Calu3 (cell line): Measurements from ENCODE around the gene MACROD1. TPM values are rescaled to one million over a fixed set of nuclear protein-coding genes. Genes with fewer than 3 reads are reported as not detected.

Source experiments
- BruUV-seq: library from RNA; stranded (reverse); fragments of 400-500 nt; replicated peaks from 2 replicates; lab custom pipeline; 2021; lab: Mats Ljungman, UMichigan
- CTCF ChIA-PET: fragments of 300-600 bp; sonication (Branson Sonifier 250); formaldehyde crosslinking; loops from one replicate; lab custom pipeline; 2022; ENCODE audit warnings: antibody characterized with exemption; lab: Charles Lee
- DNase-seq: peaks from one replicate; pipeline ENCODE4 v3.0.0; 2022
- H3K27ac Mint-ChIP-seq: one replicate; pipeline ENCODE4 v1.8.0; 2022; ENCODE audit warnings: mixed read lengths; ENCODE audit not compliant: unreplicated experiment
- H3K27me3 Mint-ChIP-seq: one replicate; pipeline ENCODE4 v1.8.0; 2022; ENCODE audit warnings: mixed read lengths; ENCODE audit not compliant: unreplicated experiment
- H3K36me3 Mint-ChIP-seq: one replicate; pipeline ENCODE4 v1.8.0; 2022; ENCODE audit warnings: mild to moderate bottlenecking, moderate library complexity, mixed read lengths; ENCODE audit not compliant: insufficient read depth, unreplicated experiment
- H3K4me1 Mint-ChIP-seq: one replicate; pipeline ENCODE4 v1.8.0; 2022; ENCODE audit warnings: mild to moderate bottlenecking, low read depth, mixed read lengths; ENCODE audit not compliant: unreplicated experiment
- H3K4me3 Mint-ChIP-seq: one replicate; pipeline ENCODE4 v1.8.0; 2022; ENCODE audit warnings: mild to moderate bottlenecking, low read depth, moderate library complexity, mixed read lengths; ENCODE audit not compliant: unreplicated experiment
- H3K9me3 Mint-ChIP-seq: one replicate; pipeline ENCODE4 v1.8.0; 2022; ENCODE audit warnings: low read depth, mixed read lengths; ENCODE audit not compliant: unreplicated experiment
- intact Hi-C: fragments of 100-400 bp; cut with micrococcal nuclease; formaldehyde crosslinking; loops from one replicate; pipeline ENCODE4 v1.10.0; 2022; ENCODE audit not compliant: unreplicated experiment
- total RNA-seq: library from RNA; stranded (reverse); gene quantifications from 2 replicates; pipeline ENCODE4 v1.2.3, GENCODE V29; 2022
- TF ChIP-seq, protein P1 (sequence below): fragments of 200-600 bp; IDR thresholded peaks from one replicate; pipeline ENCODE4 v1.8.0; 2022; ENCODE audit warnings: antibody characterized with exemption; ENCODE audit not compliant: unreplicated experiment

Gene MACROD1
- total RNA-seq, 1 experiment from 2014 or later = 35.7 TPM

GRCh38 chr11:63986932-63987513 lies 178.9 kb downstream of the MACROD1 start:
- peak overlapping the region; percentile 76 for H3K4me3 Mint-ChIP-seq
- TSS peak; percentile 84 for BruUV-seq
- CTCF ChIA-PET = interaction anchor here (1.5 kb wide), 1 partner anchor 15 kb away, joined by 3 read pairs; no protein-coding TSS in a partner anchor
- no peaks in the 10 kb centered on the region for H3K9me3 Mint-ChIP-seq
- H3K4me1 Mint-ChIP-seq = peaks cover 22% of the 10 kb centered on the region
- peaks cover 54% of the 10 kb centered on the region for H3K36me3 Mint-ChIP-seq
- intact Hi-C loops = no loop called here
- TF ChIP-seq, protein P1, sequence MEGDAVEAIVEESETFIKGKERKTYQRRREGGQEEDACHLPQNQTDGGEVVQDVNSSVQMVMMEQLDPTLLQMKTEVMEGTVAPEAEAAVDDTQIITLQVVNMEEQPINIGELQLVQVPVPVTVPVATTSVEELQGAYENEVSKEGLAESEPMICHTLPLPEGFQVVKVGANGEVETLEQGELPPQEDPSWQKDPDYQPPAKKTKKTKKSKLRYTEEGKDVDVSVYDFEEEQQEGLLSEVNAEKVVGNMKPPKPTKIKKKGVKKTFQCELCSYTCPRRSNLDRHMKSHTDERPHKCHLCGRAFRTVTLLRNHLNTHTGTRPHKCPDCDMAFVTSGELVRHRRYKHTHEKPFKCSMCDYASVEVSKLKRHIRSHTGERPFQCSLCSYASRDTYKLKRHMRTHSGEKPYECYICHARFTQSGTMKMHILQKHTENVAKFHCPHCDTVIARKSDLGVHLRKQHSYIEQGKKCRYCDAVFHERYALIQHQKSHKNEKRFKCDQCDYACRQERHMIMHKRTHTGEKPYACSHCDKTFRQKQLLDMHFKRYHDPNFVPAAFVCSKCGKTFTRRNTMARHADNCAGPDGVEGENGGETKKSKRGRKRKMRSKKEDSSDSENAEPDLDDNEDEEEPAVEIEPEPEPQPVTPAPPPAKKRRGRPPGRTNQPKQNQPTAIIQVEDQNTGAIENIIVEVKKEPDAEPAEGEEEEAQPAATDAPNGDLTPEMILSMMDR = no peak
- H3K27ac Mint-ChIP-seq = no peak overlapping the region
- DNase-seq = no peak
- no peaks in the 10 kb centered on the region for H3K27me3 Mint-ChIP-seq

DNA sequence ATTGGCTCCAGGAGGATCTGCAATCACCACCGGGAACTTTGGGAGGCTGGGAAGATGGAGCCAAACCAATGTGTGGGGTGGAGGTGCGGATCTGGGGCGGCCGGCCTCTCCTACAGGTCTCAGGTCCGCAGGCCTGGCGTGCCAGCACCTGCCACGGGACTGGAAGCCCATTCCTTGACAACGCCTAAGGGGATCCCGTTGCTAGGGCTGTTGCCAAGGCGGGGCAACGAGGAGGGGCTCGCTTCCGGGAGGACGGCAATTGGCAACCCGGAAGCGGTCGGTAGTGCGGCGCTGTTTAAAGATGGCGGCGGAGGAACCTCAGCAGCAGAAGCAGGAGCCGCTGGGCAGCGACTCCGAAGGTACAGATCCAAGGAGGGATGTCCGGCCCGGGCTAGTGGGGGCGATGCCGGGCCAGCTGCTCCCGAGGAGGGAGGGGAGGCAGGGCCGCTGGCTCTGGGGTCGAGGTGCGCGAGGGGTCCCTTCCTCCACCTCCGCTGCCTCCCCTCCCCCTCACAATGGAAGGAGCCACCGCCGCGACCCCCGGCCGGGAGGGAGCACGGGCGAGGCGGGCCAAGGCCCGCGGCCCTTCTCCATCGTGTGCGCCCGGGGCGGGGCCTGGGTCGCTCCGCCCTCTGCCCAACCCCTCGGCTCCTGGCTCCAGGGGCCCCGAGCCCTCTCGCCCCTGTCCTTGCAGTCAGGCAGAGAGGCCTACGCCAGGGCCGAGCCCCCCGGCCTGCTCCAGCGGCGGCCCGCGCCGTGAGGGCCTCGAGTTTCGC lies 179.6 kb downstream of the MACROD1 start, which contains the start of gene OTUB1:
OTUB1 (plus strand) TSS at position 283 of the 776 bp plus-strand sequence; CDS start at position 302, 19 bp downstream.
- peak; percentile 96 for DNase-seq
- H3K4me3 Mint-ChIP-seq = peak within 1 kb of the TSS; percentile 76
- H3K27me3 Mint-ChIP-seq = no peaks in the 10 kb centered on the region
- peak within 1 kb of the TSS; percentile 77 for H3K27ac Mint-ChIP-seq
- H3K9me3 Mint-ChIP-seq = no peaks in the 10 kb centered on the region
- peaks cover 22% of the 10 kb centered on the region for H3K4me1 Mint-ChIP-seq
- peaks cover 47% of the 10 kb centered on the region for H3K36me3 Mint-ChIP-seq
- CTCF ChIA-PET = no interaction called here
- intact Hi-C loops = no loop called here
- no TSS peak for BruUV-seq
- TF ChIP-seq, protein P1 = no peak

GRCh38 chr11:63985812-63986155 lies 180.1 kb downstream of the MACROD1 start:
- intact Hi-C loops = no loop called here
- H3K36me3 Mint-ChIP-seq = peaks cover 43% of the 10 kb centered on the region
- no peaks in the 10 kb centered on the region for H3K27me3 Mint-ChIP-seq
- CTCF ChIA-PET = interaction anchor here (0.6 kb wide), 1 partner anchor 397 kb away, joined by 3 read pairs; no protein-coding TSS in a partner anchor
- TF ChIP-seq, protein P1 = no peak
- peak overlapping the region; percentile 77 for H3K27ac Mint-ChIP-seq
- H3K4me3 Mint-ChIP-seq = peak overlapping the region; percentile 76
- peak; percentile 37 for DNase-seq
- BruUV-seq = TSS peak; percentile 93
- H3K4me1 Mint-ChIP-seq = peaks cover 22% of the 10 kb centered on the region
- H3K9me3 Mint-ChIP-seq = no peaks in the 10 kb centered on the region

DNA sequence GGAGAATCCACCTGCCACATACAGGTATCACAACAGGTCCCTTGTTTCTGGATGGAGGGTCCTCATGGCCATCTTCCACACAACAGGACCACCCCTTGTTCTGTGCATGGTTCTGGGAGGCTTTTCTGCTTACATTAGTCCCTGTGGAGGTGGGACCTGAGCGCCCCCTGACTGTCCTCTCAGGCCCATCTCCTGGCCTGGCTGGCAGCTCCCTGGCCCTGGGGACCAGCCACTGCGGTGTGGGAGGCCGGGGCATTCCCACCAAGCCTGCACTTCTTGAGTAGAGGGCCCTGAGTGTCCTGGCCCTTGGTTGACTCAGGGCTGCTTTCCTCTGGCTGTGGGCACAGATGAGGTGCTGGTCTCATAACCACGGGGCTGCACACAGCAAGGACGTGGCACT lies 186.5 kb downstream of the MACROD1 start:
- CTCF ChIA-PET = no interaction called here
- intact Hi-C loops = no loop called here
- Mint-ChIP-seq H3K4me1 (peaks cover 14% of the 10 kb centered on the region), H3K27me3 (no peaks in the 10 kb centered on the region), H3K9me3 (no peaks in the 10 kb centered on the region), H3K36me3 (peaks cover 30% of the 10 kb centered on the region), H3K27ac (no peak overlapping the region), H3K4me3 (no peak overlapping the region)
- DNase-seq = no peak
- no TSS peak for BruUV-seq
- TF ChIP-seq, protein P1 = no peak
